CD4-positive, alpha-beta T cell (primary cell): ENCODE data around the gene ANGPTL5. TPM values are rescaled to one million over a fixed set of nuclear protein-coding genes. Genes with fewer than 3 reads are reported as not detected.
"Not testable (repeated sequence)": the region's sequence is repeated elsewhere in the genome, so short reads cannot be mapped to it uniquely, and the experiment has no call there.

Experiments used
- ATAC-seq: fragments of 200-7000 bp; cut with Tn5 transposase; one replicate; pipeline ENCODE4 v1.10.0; 2022; ENCODE audit warnings: mild to moderate bottlenecking; ENCODE audit not compliant: poor library complexity
- CTCF ChIA-PET: fragments of 350-600 bp; sonication (Branson Sonifier 250); formaldehyde crosslinking; loops from one replicate; lab custom pipeline; 2021; ENCODE audit warnings: antibody characterized with exemption, inconsistent platforms; lab: Charles Lee
- POLR2A ChIA-PET: fragments of 350-600 bp; sonication (Branson Sonifier 250); formaldehyde crosslinking; loops from one replicate; lab custom pipeline; 2021; ENCODE audit warnings: antibody characterized with exemption, inconsistent platforms; lab: Charles Lee
- DNase-seq, 14 experiments: peaks; one replicate each; pipeline ENCODE4 v3.0.0-alpha.2; 2013 to 2020; ENCODE audit warnings: mixed read lengths in 2 of 14
- H3K27ac ChIP-seq, 2 donors: one replicate each; pipeline versions ENCODE4 v1.5.1 to v1.7.0; 2013; ENCODE audit warnings: low read length in 2 of 2, low read depth in 1 of 2, mild to moderate bottlenecking in 1 of 2
- H3K27me3 ChIP-seq, 2 experiments: 1 replicate in 1 of 2; 2 replicates in 1 of 2; pipeline versions ENCODE4 v1.6.1 to v1.7.0; 2013; ENCODE audit warnings: low read length in 2 of 2, control low read depth in 1 of 2, mild to moderate bottlenecking in 1 of 2, moderate library complexity in 1 of 2; ENCODE audit not compliant: insufficient read depth in 2 of 2, control insufficient read depth in 1 of 2
- H3K36me3 ChIP-seq: one replicate; pipeline ENCODE4 v1.6.1; 2013; ENCODE audit warnings: low read length, control low read depth; ENCODE audit not compliant: insufficient read depth
- H3K4me1 ChIP-seq: one replicate; pipeline ENCODE4 v1.6.1; 2013; ENCODE audit warnings: low read length, control low read depth; ENCODE audit not compliant: insufficient read depth
- H3K4me3 ChIP-seq: one replicate; pipeline ENCODE4 v1.5.1; 2013; ENCODE audit warnings: mild to moderate bottlenecking, low read length, moderate library complexity
- H3K9me3 ChIP-seq, 2 experiments: 1 replicate in 1 of 2; 2 replicates in 1 of 2; pipeline versions ENCODE4 v1.6.1 to v1.7.0; 2013; ENCODE audit warnings: low read length in 2 of 2, mild to moderate bottlenecking in 2 of 2, control low read depth in 1 of 2, moderate library complexity in 1 of 2; ENCODE audit not compliant: control insufficient read depth in 1 of 2, insufficient read depth in 1 of 2
- H3K27ac Mint-ChIP-seq: one replicate; pipeline ENCODE4 v1.8.0; 2020; ENCODE audit warnings: mixed read lengths
- H3K27me3 Mint-ChIP-seq: one replicate; pipeline ENCODE4 v1.8.0; 2021; ENCODE audit warnings: mixed read lengths
- H3K36me3 Mint-ChIP-seq: one replicate; pipeline ENCODE4 v1.8.0; 2021; ENCODE audit warnings: low read depth, mixed read lengths
- H3K4me1 Mint-ChIP-seq: one replicate; pipeline ENCODE4 v1.8.0; 2021; ENCODE audit warnings: low read depth, mixed read lengths
- H3K4me3 Mint-ChIP-seq: one replicate; pipeline ENCODE4 v1.8.0; 2020; ENCODE audit warnings: mild to moderate bottlenecking, mixed read lengths
- H3K9me3 Mint-ChIP-seq: one replicate; pipeline ENCODE4 v1.8.0; 2020; ENCODE audit warnings: mixed read lengths
- intact Hi-C, 2 experiments: fragments of 100-400 bp; cut with DNase I in 1 of 2; cut with micrococcal nuclease in 1 of 2; formaldehyde crosslinking; loops; one replicate each; pipeline versions ENCODE4 v1.15.1 to v1.9.0; 2023 to 2025; cut with DNase I, micrococcal nuclease
- total RNA-seq, 174 experiments: library from RNA in 2 of 174; stranded (reverse) in 2 of 174; gene quantifications; one replicate each; pipeline ENCODE4 v1.2.3 and lab custom pipeline; 2021 to 2026
- TF ChIP-seq, protein P1 (sequence below): fragments of 200-600 bp; IDR thresholded peaks from one replicate; pipeline ENCODE4 v1.8.0; 2022; ENCODE audit warnings: antibody characterized with exemption, mild to moderate bottlenecking

Gene ANGPTL5
- total RNA-seq, 2 experiments from 2014 or later = not detected

DNA sequence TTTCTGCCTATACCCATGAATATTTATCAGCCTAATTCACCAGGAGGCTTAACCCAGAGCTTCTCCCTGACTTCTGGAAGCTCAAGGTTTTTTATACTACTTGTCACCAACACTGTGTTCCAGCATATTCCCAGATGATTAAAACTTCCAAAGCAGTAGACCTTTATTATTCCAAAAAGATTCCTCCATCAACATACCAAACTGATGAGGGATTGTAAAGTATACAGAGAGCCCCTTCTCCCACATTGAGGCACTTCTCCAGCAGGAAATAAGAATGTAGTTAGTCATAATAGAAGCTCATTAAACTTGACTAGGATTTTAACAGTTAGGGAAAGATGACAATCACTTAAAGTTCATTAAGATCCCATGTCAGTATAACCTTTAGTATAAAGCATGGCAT lies 53.0 kb downstream of the ANGPTL5 start:
- H3K4me1 Mint-ChIP-seq = no peaks in the 10 kb centered on the region
- Histone ChIP-seq H3K27ac (no peak overlapping the region), H3K4me3 (no peak overlapping the region), H3K4me1 (no peaks in the 10 kb centered on the region), H3K36me3 (no peaks in the 10 kb centered on the region), H3K27me3 (peaks cover 0 to 8% of the 10 kb centered on the region in 2 experiments), H3K9me3 (no peaks in the 10 kb centered on the region)
- H3K27ac Mint-ChIP-seq = no peak overlapping the region
- TF ChIP-seq, protein P1, sequence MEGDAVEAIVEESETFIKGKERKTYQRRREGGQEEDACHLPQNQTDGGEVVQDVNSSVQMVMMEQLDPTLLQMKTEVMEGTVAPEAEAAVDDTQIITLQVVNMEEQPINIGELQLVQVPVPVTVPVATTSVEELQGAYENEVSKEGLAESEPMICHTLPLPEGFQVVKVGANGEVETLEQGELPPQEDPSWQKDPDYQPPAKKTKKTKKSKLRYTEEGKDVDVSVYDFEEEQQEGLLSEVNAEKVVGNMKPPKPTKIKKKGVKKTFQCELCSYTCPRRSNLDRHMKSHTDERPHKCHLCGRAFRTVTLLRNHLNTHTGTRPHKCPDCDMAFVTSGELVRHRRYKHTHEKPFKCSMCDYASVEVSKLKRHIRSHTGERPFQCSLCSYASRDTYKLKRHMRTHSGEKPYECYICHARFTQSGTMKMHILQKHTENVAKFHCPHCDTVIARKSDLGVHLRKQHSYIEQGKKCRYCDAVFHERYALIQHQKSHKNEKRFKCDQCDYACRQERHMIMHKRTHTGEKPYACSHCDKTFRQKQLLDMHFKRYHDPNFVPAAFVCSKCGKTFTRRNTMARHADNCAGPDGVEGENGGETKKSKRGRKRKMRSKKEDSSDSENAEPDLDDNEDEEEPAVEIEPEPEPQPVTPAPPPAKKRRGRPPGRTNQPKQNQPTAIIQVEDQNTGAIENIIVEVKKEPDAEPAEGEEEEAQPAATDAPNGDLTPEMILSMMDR = no peak
- POLR2A ChIA-PET = no interaction called here
- no peak overlapping the region for H3K4me3 Mint-ChIP-seq
- ATAC-seq (no peak), DNase-seq (no peak)
- CTCF ChIA-PET = interaction anchor here (3.1 kb wide), 1 partner anchor 145 kb away, joined by 30 read pairs; no protein-coding TSS in a partner anchor
- H3K27me3 Mint-ChIP-seq = peaks cover 21% of the 10 kb centered on the region
- peaks cover 3% of the 10 kb centered on the region for H3K9me3 Mint-ChIP-seq
- H3K36me3 Mint-ChIP-seq = no peaks in the 10 kb centered on the region
- intact Hi-C loops = loop anchor here in 1 of 2 experiments (5.0 kb wide), 1 partner anchor 804 kb away; no protein-coding TSS in a partner anchor

DNA sequence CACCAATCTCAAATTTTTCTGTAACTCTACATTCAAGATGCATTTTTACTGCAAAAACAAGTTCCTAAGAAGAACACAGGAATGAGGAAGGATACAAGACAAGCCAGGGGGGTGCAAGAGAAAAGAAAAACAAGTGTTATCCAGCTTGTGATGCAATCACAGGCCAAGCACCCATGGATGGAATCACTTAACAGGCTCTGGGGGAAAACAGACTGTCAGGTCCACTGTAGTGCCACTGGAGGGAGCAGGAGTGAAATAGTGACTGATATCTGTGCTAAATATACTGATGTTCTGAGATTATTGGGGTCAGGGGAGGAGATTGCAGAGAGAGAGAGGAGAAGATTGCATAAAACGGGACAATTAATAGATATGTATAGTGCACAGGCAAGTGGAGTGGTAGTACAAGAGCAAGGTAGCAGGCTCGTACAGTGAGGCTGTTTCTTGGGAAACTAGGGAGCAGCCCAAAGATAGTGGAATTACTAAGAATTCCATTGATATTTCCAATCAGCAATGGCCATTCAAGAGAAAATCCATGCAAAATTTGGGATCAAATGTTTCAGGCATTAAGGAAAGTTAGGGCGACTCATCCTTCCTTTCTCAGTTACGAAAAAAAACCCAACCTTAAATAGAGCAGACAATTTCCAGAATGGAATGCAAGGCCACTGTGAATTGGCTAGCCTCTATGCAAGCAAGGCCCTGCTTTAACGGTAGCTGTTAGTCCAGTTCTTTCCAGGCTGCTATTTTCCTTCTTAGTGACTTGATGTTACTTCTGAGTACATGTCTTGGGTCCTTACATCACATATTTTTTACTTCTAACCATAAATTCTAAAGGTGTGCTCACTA lies 53.7 kb downstream of the ANGPTL5 start:
- Mint-ChIP-seq H3K27ac (no peak overlapping the region), H3K27me3 (peaks cover 21% of the 10 kb centered on the region), H3K4me3 (no peak overlapping the region), H3K36me3 (no peaks in the 10 kb centered on the region), H3K9me3 (peaks cover 3% of the 10 kb centered on the region), H3K4me1 (no peaks in the 10 kb centered on the region)
- Histone ChIP-seq H3K27me3 (peaks cover 0 to 8% of the 10 kb centered on the region in 2 experiments), H3K4me3 (no peak overlapping the region), H3K36me3 (no peaks in the 10 kb centered on the region), H3K9me3 (no peaks in the 10 kb centered on the region), H3K27ac (no peak overlapping the region), H3K4me1 (no peaks in the 10 kb centered on the region)
- CTCF ChIA-PET = interaction anchor here (3.1 kb wide), 1 partner anchor 145 kb away, joined by 30 read pairs; no protein-coding TSS in a partner anchor
- intact Hi-C loops = loop anchor here in 1 of 2 experiments (5.0 kb wide), 1 partner anchor 805 kb away; no protein-coding TSS in a partner anchor
- ATAC-seq (no peak), DNase-seq (no peak)
- TF ChIP-seq, protein P1 = no peak
- POLR2A ChIA-PET = no interaction called here

DNA sequence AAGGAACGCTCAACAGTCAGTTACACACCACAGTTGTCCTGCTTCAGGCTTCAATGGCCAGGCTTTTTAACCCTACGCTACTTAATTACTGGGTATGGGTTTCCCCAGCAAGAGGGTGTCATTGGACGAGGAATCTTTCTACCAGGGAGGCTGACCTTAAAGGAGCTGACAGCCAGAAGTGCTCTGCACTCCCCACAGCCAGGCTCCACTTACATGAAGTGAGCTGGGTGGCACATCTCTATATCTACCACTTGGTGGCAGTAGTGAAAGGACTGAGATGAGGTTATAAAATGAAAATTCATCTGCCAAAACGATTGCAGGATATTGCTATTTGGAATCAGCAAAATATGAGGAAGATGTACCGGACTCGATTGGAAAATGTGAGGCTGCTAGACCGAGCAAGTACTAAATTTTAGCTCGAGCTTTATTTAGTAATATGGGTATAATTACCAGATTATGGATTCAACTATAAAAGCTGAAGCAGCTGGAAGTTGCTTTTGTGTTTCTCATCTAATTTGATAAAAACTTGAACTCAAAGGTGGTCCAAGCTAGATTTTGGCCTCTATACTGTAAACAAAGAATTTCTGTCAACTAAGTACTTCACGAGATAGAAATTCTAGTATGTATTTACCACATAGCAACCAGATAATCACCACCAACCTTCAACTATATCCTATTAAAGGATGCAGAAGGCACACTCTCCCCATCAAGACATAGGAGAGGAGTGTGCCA lies 55.5 kb downstream of the ANGPTL5 start:
- peak; percentile 48 for ATAC-seq
- intact Hi-C loops = loop anchor here (1.0 to 5.0 kb wide), 2 partner anchors 147 to 806 kb away; no protein-coding TSS in a partner anchor
- CTCF ChIA-PET = interaction anchor here (0.7 to 3.1 kb wide), 2 partner anchors 13 to 147 kb away, joined by 3 to 30 read pairs; no protein-coding TSS in a partner anchor
- no peak overlapping the region for H3K4me3 ChIP-seq
- POLR2A ChIA-PET = no interaction called here
- Mint-ChIP-seq H3K27me3 (peaks cover 21% of the 10 kb centered on the region), H3K4me3 (no peak overlapping the region), H3K27ac (no peak overlapping the region), H3K4me1 (no peaks in the 10 kb centered on the region), H3K9me3 (peaks cover 3% of the 10 kb centered on the region), H3K36me3 (no peaks in the 10 kb centered on the region)
- no peaks in the 10 kb centered on the region for H3K4me1 ChIP-seq
- H3K27me3 ChIP-seq = peaks cover 0 to 8% of the 10 kb centered on the region in 2 experiments
- no peaks in the 10 kb centered on the region for H3K9me3 ChIP-seq
- no peaks in the 10 kb centered on the region for H3K36me3 ChIP-seq
- DNase-seq = peak in 10 of 14 experiments; percentile 0 to 52 (median 14)
- no peak overlapping the region for H3K27ac ChIP-seq
- TF ChIP-seq, protein P1 = peak; percentile 72

GRCh38 chr11:101852260-101852659 lies 64.1 kb downstream of the ANGPTL5 start:
- DNase-seq, ATAC-seq, CTCF ChIA-PET, intact Hi-C loops, H3K27ac Mint-ChIP-seq, H3K27ac ChIP-seq, H3K9me3 Mint-ChIP-seq, H3K27me3 ChIP-seq, POLR2A ChIA-PET, H3K9me3 ChIP-seq, H3K36me3 ChIP-seq, H3K4me1 Mint-ChIP-seq, H3K4me3 ChIP-seq, H3K4me3 Mint-ChIP-seq, H3K4me1 ChIP-seq, H3K36me3 Mint-ChIP-seq: not testable (repeated sequence)
- H3K27me3 Mint-ChIP-seq = peaks cover 16% of the 10 kb centered on the region
